Retina (tissue), 1 donor: ENCODE results near the gene KLHDC9.

Experiments
- DNase-seq: peaks from one replicate; pipeline ENCODE4 v3.0.0-alpha.2; 2016

Gene KLHDC9

GRCh38 chr1:161133220-161133740, 35.1 kb downstream of the KLHDC9 start:
- no peak for DNase-seq

GRCh38 chr1:161137881-161138280, 39.7 kb downstream of the KLHDC9 start:
- DNase-seq, result no peak

- no peak for DNase-seq
These were observed 40.3 kb downstream of the KLHDC9 start for GRCh38 chr1:161138431-161138830.

- DNase-seq, result no peak
These were observed 41.6 kb downstream of the KLHDC9 start for GRCh38 chr1:161139766-161140165.

GRCh38 chr1:161140755-161141400, 42.7 kb downstream of the KLHDC9 start:
- no peak for DNase-seq

GRCh38 chr1:161145832-161146231, 47.7 kb downstream of the KLHDC9 start:
- no peak for DNase-seq
